Stimulated activated naive CD8-positive, alpha-beta T cell treated with anti-CD3 and anti-CD28 coated beads, Interleukin-15, Interleukin-2, amounts not matched to agents 100 U/mL and 50 U/mL, for 24 hours (primary cell): ENCODE data around the gene LZTR1.
A peak's percentile ranks its signal among the peaks of the same experiment; 100 is the strongest.
"Not testable (repeated sequence)": the region's sequence is repeated elsewhere in the genome, so short reads cannot be mapped to it uniquely, and the experiment has no call there.

Source experiments
- ATAC-seq: fragments of 150-1000 bp; cut with Tn5 transposase; one replicate; pipeline ENCODE4 v1.10.0; 2021
- DNase-seq: peaks from one replicate; pipeline ENCODE4 v3.0.0; 2021

The LZTR1 gene

GRCh38 chr22:21033895-21034294 is 51.8 kb downstream of the LZTR1 start:
- no peak for ATAC-seq

GRCh38 chr22:21034989-21035388 is 52.9 kb downstream of the LZTR1 start:
- DNase-seq = no peak
- no peak for ATAC-seq

More at GRCh38 chr22:21033895-21034294, 51.8 kb downstream of the LZTR1 start:
- no peak for DNase-seq

- DNase-seq (no peak), ATAC-seq (no peak)
Measured at GRCh38 chr22:21038405-21038804, 56.3 kb downstream of the LZTR1 start.

- ATAC-seq = not testable (repeated sequence)
Measured at GRCh38 chr22:21039158-21039557, 57.1 kb downstream of the LZTR1 start.

GRCh38 chr22:21041937-21042336 is 59.8 kb downstream of the LZTR1 start:
- ATAC-seq (no peak), DNase-seq (no peak)

More at GRCh38 chr22:21039158-21039557, 57.1 kb downstream of the LZTR1 start:
- not testable (repeated sequence) for DNase-seq

- ATAC-seq (no peak), DNase-seq (no peak)
Measured at GRCh38 chr22:21042978-21043859, 61.1 kb downstream of the LZTR1 start.

GRCh38 chr22:21043860-21044535 is 61.9 kb downstream of the LZTR1 start:
- ATAC-seq (no peak), DNase-seq (no peak)

GRCh38 chr22:21044931-21045584 is 63.0 kb downstream of the LZTR1 start:
- DNase-seq = no peak
- peak; percentile 33 for ATAC-seq

- DNase-seq (peak; percentile 84), ATAC-seq (peak; percentile 94)
Measured at GRCh38 chr22:21045585-21046294, 63.6 kb downstream of the LZTR1 start, which contains the start of gene LRRC74B. LRRC74B (plus strand) TSS chr22:21045946; CDS start chr22:21045987, 41 bp downstream.

GRCh38 chr22:21047035-21047661 is 65.1 kb downstream of the LZTR1 start:
- no peak for ATAC-seq
- no peak for DNase-seq

GRCh38 chr22:21047730-21048129 is 65.6 kb downstream of the LZTR1 start:
- no peak for ATAC-seq

GRCh38 chr22:21048448-21048847 is 66.4 kb downstream of the LZTR1 start:
- ATAC-seq, DNase-seq: not testable (repeated sequence)

More at GRCh38 chr22:21047730-21048129, 65.6 kb downstream of the LZTR1 start:
- DNase-seq = no peak
